Stimulated activated CD4-positive, alpha-beta T cell treated with anti-CD3 and anti-CD28 coated beads, Interleukin-15, amount 100 ng/mL, for 24 hours (primary cell): ENCODE measurements around the gene LYRM4.
A peak's percentile ranks its signal among the peaks of the same experiment; 100 is the strongest.

ENCODE experiments used
- DNase-seq: peaks from one replicate; pipeline ENCODE4 v3.0.0-alpha.2; 2020

Gene LYRM4

GRCh38 chr6:5241252-5241651 lies 19.5 kb downstream of the LYRM4 start:
- no peak for DNase-seq

- DNase-seq, result no peak
These were observed 22.4 kb downstream of the LYRM4 start for GRCh38 chr6:5238336-5238735.

- DNase-seq, result no peak
These were observed 22.9 kb downstream of the LYRM4 start for GRCh38 chr6:5237805-5238204.

GRCh38 chr6:5235830-5236229 lies 24.9 kb downstream of the LYRM4 start:
- DNase-seq, result no peak

GRCh38 chr6:5234874-5235273 lies 25.9 kb downstream of the LYRM4 start:
- no peak for DNase-seq

GRCh38 chr6:5231289-5231688 lies 29.5 kb downstream of the LYRM4 start:
- DNase-seq, result no peak

GRCh38 chr6:5230081-5230480 lies 30.7 kb downstream of the LYRM4 start:
- DNase-seq, result no peak

GRCh38 chr6:5229356-5229755 lies 31.4 kb downstream of the LYRM4 start:
- DNase-seq, result no peak

- DNase-seq, result no peak
These were observed 37.4 kb downstream of the LYRM4 start for GRCh38 chr6:5223309-5223708.

GRCh38 chr6:5220443-5220842 lies 40.3 kb downstream of the LYRM4 start:
- DNase-seq, result no peak

GRCh38 chr6:5219011-5219691 lies 41.6 kb downstream of the LYRM4 start:
- no peak for DNase-seq

- DNase-seq, result no peak
These were observed 43.4 kb downstream of the LYRM4 start for GRCh38 chr6:5217356-5217755.

GRCh38 chr6:5215799-5216198 lies 45.0 kb downstream of the LYRM4 start:
- no peak for DNase-seq

- no peak for DNase-seq
These were observed 45.6 kb downstream of the LYRM4 start for GRCh38 chr6:5215159-5215558.

GRCh38 chr6:5214570-5215052 lies 46.1 kb downstream of the LYRM4 start:
- DNase-seq, result peak; percentile 22

GRCh38 chr6:5213836-5214235 lies 46.9 kb downstream of the LYRM4 start:
- no peak for DNase-seq

GRCh38 chr6:5211492-5211891 lies 49.3 kb downstream of the LYRM4 start:
- DNase-seq, result no peak

GRCh38 chr6:5208471-5208971 lies 52.2 kb downstream of the LYRM4 start:
- DNase-seq, result no peak

GRCh38 chr6:5208057-5208456 lies 52.7 kb downstream of the LYRM4 start:
- no peak for DNase-seq

GRCh38 chr6:5206920-5207561 lies 53.7 kb downstream of the LYRM4 start:
- no peak for DNase-seq

- DNase-seq, result no peak
These were observed 54.6 kb downstream of the LYRM4 start for GRCh38 chr6:5205877-5206850.

- DNase-seq, result no peak
These were observed 55.7 kb downstream of the LYRM4 start for GRCh38 chr6:5205035-5205507.

GRCh38 chr6:5204376-5204775 lies 56.4 kb downstream of the LYRM4 start:
- DNase-seq, result no peak
